HG02678 (cell line): ENCODE measurements around the gene CHFR.
"Not testable (repeated sequence)": the region's sequence is repeated elsewhere in the genome, so short reads cannot be mapped to it uniquely, and the experiment has no call there.

Experiments
- ATAC-seq: cut with Tn5 transposase; IDR thresholded peaks from one replicate; pipeline ENCODE4 v1.9.1; 2021; ENCODE audit warnings: mild to moderate bottlenecking, moderate library complexity; ENCODE audit not compliant: unreplicated experiment

Gene CHFR

GRCh38 chr12:132813443-132813842 is 74.0 kb downstream of the CHFR start:
- ATAC-seq: no peak

- no peak for ATAC-seq
These were observed 74.6 kb downstream of the CHFR start for GRCh38 chr12:132812631-132813305.

DNA sequence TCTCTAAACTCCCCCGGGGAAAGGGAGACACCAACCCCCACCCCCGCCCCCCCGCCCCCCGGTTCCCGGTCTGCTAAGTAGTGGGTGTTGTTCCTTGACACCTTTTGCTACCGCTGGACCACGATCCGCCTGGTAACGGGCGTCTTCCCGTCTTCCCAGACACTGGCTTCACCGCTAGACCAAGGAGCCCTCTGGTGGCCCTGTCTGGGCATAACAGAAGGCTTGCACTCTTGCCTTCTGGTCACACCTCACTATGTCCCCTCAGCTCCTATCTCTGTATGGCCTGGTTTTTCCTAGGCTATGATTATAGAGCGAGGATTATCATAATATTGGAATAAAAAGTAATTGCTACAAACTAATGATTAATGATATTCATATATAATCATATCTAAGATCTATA is 78.0 kb downstream of the CHFR start:
- ATAC-seq: not testable (repeated sequence)

DNA sequence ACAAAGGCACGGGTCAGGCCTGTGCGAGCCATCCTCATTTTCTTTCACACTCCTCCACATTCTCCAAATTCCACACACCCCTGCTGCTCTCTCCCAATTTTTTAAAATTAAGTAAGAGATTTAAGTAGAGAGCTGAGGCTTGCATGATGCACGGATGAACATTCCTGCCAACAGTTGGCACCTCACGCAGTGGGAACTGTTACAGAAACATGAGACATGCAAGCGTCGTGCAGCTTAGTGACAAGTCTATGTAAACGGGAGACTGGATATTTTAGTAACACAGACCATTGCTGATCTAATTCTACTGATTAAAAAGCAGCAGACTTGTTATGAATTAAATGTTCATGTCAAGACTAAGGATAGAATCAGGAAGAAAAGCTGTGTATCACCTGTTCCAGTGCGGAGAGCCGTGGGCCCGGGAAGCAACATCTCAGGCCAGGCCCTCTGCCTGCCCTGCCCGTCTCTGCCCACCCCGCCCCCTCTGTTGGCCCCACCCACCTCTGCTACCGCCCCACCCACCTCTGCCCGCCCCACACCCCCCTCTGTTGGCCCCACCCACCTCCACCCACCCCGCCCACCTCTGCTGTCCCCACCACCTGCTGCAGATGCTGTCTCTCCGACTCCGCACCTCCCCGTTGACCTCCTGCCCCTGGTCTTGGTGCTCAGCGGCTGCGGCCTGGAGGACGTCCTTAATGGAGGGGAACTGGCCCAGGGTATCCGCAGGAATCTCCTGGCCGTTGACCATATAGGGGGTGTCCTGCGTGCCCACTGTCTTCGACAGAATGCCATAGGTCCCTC is 79.9 kb downstream of the CHFR start:
- ATAC-seq: no peak

DNA sequence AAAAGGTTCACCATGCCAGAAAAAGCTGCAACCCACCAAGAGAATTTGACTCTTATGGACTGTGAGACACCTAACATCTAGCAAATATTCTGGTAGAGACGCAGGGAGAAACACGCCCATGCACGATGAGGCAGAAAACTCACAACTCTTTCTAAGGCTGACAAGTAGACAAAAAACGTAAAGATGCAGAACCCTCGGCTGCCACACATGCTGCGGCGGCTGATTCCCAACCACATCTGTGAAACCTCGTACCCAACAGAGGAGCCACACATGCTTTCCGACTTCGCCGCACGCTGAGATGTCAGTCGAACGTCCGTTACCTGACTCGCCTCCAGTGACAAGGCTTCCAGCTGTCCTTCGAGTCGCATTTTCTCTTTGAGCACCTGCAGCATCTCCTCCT is 80.5 kb downstream of the CHFR start:
- no peak for ATAC-seq

DNA sequence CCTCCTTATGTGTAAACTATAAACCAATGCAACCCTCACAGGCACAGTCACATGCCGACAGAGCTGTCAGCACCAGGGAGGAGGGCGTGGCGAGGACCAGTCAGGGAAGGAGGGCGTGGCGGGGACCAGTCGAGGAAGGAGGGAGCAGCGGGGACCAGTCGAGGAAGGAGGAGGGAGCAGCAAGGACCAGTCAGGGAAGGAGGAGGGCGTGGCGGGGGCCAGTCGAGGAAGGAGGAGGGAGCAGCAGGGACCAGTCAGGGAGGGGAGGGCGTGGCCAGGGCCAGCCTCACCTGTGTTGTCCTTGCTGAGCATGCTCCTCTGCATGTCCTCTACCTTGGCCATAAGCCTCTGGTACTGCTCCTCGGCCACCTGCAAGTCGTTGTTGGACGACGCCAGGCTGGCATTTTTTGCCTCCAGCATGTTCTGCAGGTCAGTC is 83.0 kb downstream of the CHFR start:
- ATAC-seq: no peak

GRCh38 chr12:132803888-132804287 is 83.5 kb downstream of the CHFR start:
- ATAC-seq: no peak

GRCh38 chr12:132803125-132803524 is 84.3 kb downstream of the CHFR start:
- no peak for ATAC-seq

GRCh38 chr12:132801741-132802140 is 85.7 kb downstream of the CHFR start:
- ATAC-seq: no peak

GRCh38 chr12:132798836-132799235 is 88.6 kb downstream of the CHFR start:
- no peak for ATAC-seq

DNA sequence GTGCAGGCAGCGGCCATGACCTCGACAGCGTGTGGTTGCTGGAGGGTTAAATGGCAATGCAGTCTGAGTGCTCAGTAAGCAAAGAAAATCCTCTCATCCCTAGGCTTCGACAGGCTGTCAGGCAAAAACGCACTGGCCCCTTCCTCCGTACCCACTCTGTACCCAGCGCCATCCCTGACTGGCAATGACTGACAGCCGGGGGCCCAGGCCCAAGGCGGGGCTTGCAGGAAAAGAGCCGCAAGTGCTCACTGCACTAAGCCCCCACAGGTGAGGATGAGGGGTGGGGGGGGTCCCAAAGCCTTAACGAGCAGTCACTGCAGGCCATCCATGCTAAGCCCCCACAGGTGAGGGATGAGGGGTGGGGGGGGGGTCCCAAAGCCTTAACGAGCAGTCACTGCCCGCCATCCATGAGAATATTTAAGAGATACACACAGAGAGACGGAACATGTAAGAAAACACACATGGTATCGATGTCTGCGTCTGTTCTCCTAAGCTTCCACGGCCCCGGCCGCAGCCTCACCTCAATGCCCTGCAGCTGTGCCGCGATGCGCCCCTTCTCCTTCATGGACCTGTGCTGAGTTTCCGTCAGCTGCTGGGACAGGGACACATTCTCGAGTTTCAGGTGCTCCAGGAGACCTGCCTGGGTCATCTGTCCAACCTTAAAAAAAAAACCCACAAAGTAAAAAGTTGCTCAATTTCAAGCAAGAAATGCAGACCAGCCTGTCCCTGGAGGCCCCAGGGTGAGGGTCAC is 89.4 kb downstream of the CHFR start:
- no peak for ATAC-seq

DNA sequence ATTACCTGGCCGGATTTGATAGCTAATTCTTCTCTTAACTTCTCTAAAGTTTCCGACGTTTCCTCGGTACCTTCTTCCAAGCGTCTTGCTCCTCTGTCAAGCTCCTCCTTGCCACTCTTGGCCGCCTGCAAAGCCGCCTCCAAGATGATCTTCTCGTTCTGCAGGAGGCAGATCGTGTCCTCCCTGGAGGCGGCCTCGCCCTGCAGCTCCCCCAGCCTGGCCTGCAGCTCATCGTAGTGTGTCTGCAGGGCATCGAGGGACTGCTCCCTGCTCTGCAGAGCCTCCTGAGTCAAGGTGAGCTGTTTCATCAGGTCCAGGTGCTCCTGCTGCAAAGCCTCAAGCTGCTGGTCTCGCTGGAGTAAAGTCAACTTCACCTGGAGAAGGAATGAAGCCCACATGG is 91.6 kb downstream of the CHFR start:
- no peak for ATAC-seq

GRCh38 chr12:132791940-132792339 is 95.5 kb downstream of the CHFR start:
- ATAC-seq: not testable (repeated sequence)

DNA sequence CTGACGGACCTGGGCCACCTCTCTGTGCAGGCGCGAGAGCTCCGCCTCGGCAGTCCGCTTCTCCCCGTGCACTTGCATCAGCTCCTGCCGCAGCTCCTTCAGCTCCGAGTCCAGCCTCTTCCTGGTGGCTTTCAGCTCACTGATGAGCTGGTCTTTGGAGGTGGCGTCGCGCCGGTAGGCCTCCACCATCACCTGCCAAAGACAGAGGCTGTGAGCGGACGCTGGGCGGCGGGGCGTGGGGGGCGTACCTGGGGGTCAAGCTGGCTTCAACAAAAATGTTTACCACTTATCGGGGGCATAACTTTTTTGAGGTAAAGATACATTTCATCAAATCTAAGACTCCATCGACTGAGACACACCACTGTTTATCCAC is 98.3 kb downstream of the CHFR start:
- ATAC-seq: no peak

DNA sequence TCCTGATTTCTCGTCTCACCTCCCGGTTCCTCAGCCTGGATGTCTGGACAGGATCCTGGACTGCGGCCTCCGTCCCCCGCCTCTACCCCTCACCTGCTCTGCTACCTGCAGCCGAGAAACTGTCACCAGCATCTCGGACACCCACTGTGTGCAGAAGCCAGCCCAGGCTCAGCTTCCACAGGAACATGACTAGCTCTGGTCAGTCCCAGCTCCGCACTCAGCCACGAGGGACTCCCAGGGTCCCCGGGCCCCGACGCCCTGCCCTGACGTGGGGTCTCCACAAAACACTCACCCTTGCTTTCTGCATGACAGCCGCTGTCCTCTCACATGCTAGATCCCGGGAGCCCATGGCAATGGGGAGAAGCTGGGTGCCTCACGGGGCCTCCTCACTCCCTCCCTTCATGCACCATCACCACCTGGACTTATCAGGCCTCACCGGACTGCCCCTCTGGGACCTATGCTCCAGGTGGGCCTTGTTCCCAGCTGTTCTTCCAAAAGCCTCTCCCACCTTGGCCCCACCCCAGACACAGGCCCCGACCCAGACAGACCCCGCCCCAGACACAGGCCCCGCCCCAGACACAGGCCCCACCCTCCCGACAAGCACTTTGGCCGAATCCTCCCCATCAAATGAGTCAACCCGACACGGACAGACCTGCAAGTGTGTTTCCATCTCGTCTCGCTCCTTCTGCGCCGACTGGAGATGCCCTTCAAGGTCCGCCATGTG is 98.9 kb downstream of the CHFR start:
- ATAC-seq: no peak

DNA sequence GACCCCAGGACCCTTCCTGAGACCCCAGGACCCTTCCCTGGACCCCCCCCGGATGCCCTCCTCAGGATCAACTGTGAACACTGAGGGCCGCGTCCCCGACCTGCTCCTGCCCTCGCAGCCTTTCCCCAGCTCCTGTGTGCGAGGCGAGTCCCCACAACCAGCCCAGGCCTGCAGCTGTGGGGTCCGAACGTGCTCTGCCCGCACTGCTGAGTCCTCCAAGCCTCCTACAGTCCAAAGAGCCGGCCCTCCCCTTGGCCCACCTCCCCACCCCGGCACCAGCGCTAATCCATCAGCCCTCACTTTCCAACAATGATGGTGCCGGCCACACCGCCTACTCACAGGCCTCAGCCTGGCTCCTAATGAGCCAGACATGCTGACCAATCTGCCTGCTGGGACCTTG is 99.5 kb downstream of the CHFR start:
- ATAC-seq: no peak

DNA sequence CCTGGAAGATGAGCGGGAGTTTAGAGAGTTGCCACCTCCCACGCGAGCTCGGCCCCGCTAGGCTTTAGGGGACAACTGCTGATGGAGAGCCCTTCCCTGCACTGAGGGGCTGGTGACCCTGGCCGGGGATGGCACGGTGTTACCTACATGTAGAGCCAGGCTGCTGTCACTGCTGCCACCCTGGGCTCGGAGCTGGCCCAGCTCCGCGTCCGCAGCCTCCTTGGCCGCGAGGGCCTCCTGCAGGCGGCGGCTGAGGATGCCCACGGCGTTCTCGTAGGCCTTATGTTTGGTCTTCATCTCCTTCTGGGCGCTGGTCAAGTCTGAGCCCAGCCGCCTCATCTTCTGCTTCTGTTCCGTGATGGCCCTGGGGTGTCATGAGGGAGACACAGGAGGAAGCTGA is 101.2 kb downstream of the CHFR start:
- no peak for ATAC-seq

- ATAC-seq: no peak
These were observed 102.8 kb downstream of the CHFR start for GRCh38 chr12:132784580-132784979.

DNA sequence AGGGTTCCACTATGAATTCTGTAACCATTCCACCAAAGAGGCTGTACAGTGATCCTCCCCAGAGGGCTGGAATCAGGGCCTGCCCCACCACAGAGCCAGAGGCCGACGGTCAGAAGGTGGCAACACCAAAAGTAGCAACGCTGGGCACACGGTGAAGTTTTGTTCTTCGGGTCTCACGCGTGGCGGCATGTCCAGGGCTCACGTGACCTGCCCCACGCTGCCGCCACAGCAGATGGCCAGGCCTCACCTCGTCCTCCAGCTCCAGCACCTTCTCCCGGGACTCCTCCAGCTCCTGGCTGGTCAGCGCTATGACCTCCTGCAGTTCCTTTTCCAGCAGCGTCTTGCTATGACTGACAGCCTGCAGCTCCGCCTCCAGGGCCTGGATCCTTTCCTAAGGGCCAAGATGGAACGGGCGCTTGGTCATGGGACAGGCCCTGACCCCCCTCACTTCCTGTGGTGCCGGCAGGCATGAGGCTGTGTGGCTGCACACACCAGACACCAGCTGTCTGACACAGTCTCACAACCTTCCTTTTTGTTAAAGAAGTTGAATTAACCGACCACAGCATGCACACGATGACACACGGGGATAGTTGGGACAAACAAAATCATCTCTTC is 103.4 kb downstream of the CHFR start:
- no peak for ATAC-seq
